HG02610 (cell line): ENCODE data around the gene CADPS2.

Source experiments
- ATAC-seq: cut with Tn5 transposase; IDR thresholded peaks from one replicate; pipeline ENCODE4 v1.9.1; 2021; ENCODE audit warnings: mild to moderate bottlenecking, moderate library complexity; ENCODE audit not compliant: unreplicated experiment

Gene CADPS2

GRCh38 chr7:122467661-122468449 lies 418.4 kb downstream of the CADPS2 start:
- ATAC-seq: no peak

GRCh38 chr7:122465296-122465695 lies 421.0 kb downstream of the CADPS2 start:
- ATAC-seq: no peak

GRCh38 chr7:122463631-122464030 lies 422.6 kb downstream of the CADPS2 start:
- no peak for ATAC-seq

GRCh38 chr7:122460936-122461335 lies 425.3 kb downstream of the CADPS2 start:
- no peak for ATAC-seq

DNA sequence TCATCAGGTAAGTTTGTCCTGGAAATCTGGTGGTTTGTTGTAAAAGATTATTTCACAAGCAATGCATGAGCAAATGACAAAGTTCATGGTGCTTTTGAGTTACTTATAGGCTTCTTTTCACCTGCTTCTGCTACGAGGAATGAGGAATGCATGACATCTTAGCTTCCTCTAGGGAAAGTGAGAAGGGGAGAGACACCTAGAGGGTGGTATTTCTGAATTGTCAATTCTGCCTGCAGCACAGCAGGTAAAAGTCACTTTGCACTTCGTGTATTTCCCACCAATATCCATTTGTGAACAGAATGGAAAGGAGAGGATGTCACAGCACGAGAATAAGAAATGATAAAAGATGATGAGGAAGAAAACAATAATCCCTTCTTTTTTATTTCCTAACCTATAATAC lies 428.3 kb downstream of the CADPS2 start:
- no peak for ATAC-seq

- no peak for ATAC-seq
Observed at GRCh38 chr7:122457325-122457724, 428.9 kb downstream of the CADPS2 start.

DNA sequence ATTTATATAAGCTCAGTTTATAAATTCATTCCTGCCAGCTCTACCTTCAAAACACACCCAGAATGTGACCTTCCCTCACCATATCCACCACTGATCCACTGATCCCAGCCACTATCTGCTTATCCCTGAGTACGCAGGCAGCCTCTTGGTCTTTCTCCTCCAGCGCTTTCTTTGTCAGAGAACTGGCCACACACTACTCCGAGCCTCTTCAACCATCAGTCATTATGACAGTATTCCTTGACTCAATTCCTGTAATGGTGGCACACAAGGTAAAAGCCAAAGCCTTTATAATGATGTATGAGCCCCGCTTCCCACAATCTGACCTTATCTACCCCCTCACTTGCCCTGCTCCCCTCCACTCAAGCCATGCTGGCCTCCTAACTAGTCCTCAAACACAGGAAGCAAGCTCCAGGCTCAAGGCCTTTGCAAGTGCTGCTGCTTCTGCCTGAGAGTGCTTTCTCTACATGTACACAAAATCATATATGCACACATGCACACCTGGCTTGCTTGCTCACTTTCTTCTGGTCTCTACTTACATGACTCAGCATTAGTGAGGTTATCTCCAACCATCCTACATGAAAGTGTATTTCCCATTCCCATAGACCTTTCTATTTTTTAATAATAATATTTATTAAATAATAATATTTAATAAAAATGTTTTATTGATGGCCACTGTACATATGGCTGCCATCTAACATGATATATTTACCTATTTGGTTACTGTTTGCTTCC lies 431.3 kb downstream of the CADPS2 start:
- ATAC-seq: no peak

DNA sequence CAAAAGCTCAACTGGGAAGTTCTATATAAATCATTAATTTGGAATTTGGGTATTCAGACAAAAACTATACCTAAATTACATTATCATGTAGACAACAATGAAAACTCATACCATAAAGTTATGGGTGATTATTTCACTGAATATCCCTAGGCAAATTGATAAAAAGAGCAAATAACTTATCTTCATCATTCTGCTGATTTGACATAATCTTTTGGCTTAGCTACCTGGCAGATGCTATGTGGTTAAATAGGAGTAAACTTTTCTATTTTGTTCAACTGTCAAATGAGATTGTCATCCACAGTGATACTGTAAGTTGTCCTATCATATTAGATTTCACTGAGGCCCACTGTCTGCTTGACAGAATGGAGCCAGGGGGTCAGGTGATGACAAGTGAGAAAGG lies 432.8 kb downstream of the CADPS2 start:
- ATAC-seq: no peak

- ATAC-seq: no peak
Observed at GRCh38 chr7:122448893-122449589, 437.2 kb downstream of the CADPS2 start.

- no peak for ATAC-seq
Observed at GRCh38 chr7:122442929-122443328, 443.3 kb downstream of the CADPS2 start.

DNA sequence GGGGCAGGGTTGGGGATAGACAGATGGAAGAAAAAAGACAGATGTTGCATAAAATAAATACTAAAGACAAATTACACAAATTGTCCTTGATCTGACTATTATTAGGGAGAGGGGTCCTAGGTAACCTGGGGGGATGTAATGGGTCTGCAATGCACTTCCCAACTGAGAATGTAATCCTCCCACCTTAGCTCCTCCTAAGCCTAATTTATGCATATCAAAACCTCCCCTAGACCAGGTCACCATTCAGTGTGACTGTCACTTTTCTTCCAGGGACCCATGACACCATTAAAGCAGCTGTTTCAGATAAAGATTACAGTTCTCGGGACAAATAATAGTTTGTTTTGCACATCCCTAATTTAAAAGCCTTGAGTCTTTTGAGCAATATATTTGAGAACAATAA lies 447.8 kb downstream of the CADPS2 start:
- no peak for ATAC-seq

DNA sequence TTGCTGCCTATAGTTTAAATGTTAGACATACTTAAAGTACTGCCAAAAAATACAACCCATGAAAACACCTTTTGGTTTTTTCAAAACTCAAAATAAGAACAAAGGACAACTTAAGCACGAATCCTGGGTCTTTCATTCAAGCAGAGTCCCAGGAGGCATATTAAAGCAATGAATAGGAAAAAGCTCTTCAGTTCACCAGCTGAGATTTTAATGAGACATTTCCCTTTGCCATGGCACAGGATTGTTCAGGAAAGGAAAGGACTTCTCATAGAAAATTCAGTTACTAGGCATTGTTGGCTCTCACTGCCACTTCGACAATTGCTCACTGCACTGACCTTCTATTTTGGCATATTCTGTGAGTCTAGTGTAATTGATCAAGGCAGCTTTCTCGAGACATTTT lies 448.3 kb downstream of the CADPS2 start:
- no peak for ATAC-seq

DNA sequence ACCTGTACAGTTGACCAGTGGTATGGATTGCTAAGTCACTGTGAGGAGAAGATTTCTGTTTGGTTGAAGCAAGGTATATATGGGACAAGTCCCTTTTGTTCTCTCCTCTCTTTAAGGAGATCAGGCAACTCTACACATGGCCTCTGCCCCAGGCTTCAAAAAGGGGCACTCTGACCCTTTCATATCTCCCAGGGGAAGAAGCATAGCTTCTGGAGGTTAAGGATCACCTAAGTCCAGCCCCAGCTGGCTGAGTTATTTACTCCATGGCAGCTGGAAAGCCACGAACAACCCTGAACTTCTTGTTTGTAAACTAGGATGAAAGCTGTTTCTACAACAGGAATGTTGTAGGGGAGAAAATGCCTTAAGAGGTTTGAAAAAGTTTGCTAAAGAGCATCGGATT lies 452.5 kb downstream of the CADPS2 start:
- no peak for ATAC-seq

DNA sequence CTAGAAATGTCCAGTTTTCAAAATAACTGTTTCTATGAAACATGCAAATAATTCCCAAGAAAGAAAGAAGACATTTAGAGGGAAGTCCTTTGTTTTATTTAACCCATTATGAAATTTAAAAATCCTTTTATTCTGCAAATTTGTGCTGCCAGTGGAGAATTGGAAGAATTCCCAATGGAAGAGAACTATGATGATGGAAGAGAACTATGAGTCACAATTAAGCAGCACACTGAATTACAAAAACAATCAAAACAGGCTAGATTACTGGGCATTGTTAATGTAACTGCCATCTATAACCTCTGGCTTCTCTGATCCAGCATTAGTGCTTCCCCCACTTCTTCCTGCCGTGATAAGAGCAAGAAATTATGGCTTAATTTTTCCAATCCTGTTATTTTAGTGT lies 455.6 kb downstream of the CADPS2 start:
- no peak for ATAC-seq

- ATAC-seq: no peak
Observed at GRCh38 chr7:122429926-122430325, 456.3 kb downstream of the CADPS2 start.

DNA sequence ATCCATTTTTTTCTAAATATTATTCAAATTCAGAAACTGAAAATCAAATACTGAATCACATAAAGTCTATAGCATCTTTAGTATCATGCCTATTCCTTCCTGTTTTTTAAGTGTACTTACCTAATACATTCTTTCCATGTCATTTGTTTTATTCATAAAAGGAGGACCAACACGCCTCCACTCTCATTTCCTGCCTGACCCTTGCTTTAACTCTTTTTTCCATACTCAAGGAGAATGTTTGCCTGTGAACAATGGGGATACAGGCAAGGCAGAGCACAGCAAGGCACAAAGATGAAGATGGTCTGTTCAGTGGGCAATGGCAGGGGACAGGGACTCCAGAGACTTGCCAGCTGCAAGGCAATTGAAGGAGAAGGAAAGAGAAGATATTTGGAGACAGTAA lies 460.5 kb downstream of the CADPS2 start:
- ATAC-seq: no peak

DNA sequence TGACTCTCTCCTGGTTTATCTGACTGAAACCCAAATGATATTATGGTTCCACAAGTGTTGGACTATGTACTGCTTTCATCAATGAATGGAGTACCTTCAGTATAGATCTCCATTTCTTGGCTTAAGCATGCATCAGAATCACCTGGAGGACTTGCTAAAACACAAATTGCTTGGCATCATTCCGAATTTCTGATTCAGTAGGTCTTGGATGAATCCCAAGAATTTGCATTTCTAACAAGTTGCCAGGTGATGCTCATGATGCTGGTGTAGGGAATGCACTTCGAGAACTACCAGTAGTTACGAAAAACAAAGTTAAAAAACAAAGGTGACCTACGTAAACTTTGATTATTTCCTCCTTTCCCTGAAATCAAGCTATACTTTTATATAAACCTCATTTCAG lies 462.7 kb downstream of the CADPS2 start:
- no peak for ATAC-seq

- ATAC-seq: no peak
Observed at GRCh38 chr7:122416336-122416735, 469.9 kb downstream of the CADPS2 start.

DNA sequence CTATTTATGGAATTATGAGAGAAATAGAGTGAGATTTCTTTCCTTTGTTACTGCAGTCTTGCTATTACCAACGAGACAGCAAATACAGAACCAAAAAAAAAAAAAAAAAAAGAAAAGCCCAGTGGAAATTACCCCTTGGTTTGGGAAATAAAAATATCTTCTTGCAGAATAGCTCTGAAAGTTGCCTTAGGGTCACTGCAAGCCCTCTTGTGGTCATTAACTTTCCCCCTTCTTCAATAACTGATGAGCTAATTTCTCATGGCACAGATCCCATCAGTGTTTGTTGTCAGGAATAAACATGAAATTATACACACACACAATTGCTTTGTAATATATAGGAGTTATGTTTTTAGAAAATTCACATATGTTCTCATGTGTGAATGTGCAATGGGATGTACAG lies 470.8 kb downstream of the CADPS2 start:
- ATAC-seq: no peak

DNA sequence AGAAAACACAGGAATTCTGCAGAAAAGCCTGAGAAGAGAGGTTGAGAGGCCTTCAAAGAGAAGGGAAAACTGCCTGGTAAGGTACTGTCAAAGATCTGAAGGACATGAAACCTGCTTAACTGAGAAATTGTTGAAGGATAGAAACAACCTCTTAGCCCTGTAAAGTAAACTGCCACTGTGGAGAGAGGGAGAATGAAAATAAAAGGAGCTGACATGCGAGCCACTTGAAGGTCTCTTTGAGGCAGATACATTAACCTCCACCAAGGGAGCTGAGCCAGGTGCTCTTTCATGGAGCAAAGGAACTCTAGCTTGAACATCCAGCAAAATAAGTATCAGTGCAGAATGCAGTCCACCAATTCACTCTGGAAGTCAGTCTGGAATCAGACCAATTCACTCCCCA lies 472.9 kb downstream of the CADPS2 start:
- ATAC-seq: no peak

DNA sequence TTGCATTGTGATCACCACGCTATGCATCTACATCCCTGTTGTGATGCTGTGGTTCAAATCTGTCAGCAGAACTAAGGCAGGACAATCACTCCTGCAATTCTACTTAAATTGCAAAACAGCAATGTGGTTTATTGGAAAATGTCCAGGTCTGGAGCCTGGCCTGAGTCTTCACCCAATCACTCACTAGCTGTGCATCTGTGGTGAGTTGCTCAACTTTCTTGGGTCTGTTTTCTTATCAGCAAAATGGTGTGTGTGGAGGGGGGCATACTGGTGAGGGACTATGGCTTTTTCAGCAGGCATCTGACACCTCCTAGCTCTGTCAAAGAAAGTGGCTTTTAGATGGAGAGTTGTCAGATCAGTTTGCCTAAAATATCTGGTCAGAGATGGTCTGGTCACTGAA lies 473.4 kb downstream of the CADPS2 start:
- no peak for ATAC-seq

GRCh38 chr7:122412441-122412840 lies 473.8 kb downstream of the CADPS2 start:
- no peak for ATAC-seq
